Naive thymus-derived CD4-positive, alpha-beta T cell (primary cell): ENCODE measurements around the gene COPE. TPM values are rescaled to one million over a fixed set of nuclear protein-coding genes. Genes with fewer than 3 reads are reported as not detected.
A peak's percentile ranks its signal among the peaks of the same experiment; 100 is the strongest.

Experiments used
- ATAC-seq: fragments of 150-1000 bp; cut with Tn5 transposase; 2 replicates; pipeline ENCODE4 v1.10.0; 2021; ENCODE audit warnings: mild to moderate bottlenecking, moderate library complexity
- CTCF ChIA-PET: fragments of 350-600 bp; sonication (Branson Sonifier 250); formaldehyde crosslinking; loops from one replicate; lab custom pipeline; 2021; ENCODE audit warnings: antibody characterized with exemption; lab: Charles Lee
- POLR2A ChIA-PET: fragments of 350-600 bp; sonication (Branson Sonifier 250); formaldehyde crosslinking; loops from one replicate; lab custom pipeline; 2021; ENCODE audit warnings: antibody characterized with exemption, inconsistent platforms; lab: Charles Lee
- DNase-seq, 9 donors: peaks; one replicate each; pipeline versions ENCODE4 v3.0.0 to v3.0.0-alpha.2; 2020 to 2022; ENCODE audit warnings: mixed read lengths in 1 of 9
- H3K27ac ChIP-seq: one replicate; pipeline ENCODE4 v1.7.0; 2013; ENCODE audit warnings: mild to moderate bottlenecking, low read depth, low read length, moderate library complexity
- H3K27me3 ChIP-seq, 2 donors: one replicate each; pipeline ENCODE4 v1.7.0; 2013; ENCODE audit warnings: low read length in 2 of 2, mild to moderate bottlenecking in 2 of 2, moderate library complexity in 2 of 2; ENCODE audit not compliant: control insufficient read depth in 2 of 2, insufficient read depth in 2 of 2
- H3K36me3 ChIP-seq, 3 experiments: 1 replicate in 2 of 3; 2 replicates in 1 of 3; pipeline ENCODE4 v1.7.0; 2013; ENCODE audit warnings: low read length in 3 of 3, mild to moderate bottlenecking in 3 of 3, moderate library complexity in 1 of 3; ENCODE audit not compliant: insufficient read depth in 3 of 3, control insufficient read depth in 2 of 3
- H3K4me1 ChIP-seq, 2 donors: one replicate each; pipeline ENCODE4 v1.7.0; 2013; ENCODE audit warnings: low read length in 2 of 2, mild to moderate bottlenecking in 2 of 2, moderate library complexity in 1 of 2; ENCODE audit not compliant: control insufficient read depth in 2 of 2, insufficient read depth in 2 of 2
- H3K4me3 ChIP-seq: 2 replicates; pipeline ENCODE4 v1.7.0; 2013; ENCODE audit warnings: mild to moderate bottlenecking, low read length
- H3K9me3 ChIP-seq, 3 experiments: 1 replicate in 2 of 3; 2 replicates in 1 of 3; pipeline ENCODE4 v1.7.0; 2013; ENCODE audit warnings: low read length in 3 of 3; ENCODE audit not compliant: control insufficient read depth in 2 of 3
- H3K27ac Mint-ChIP-seq, 9 donors: one replicate each; pipeline ENCODE4 v1.8.0; 2020 to 2022; ENCODE audit warnings: mixed read lengths in 9 of 9, mild to moderate bottlenecking in 8 of 9, moderate library complexity in 5 of 9, inconsistent platforms in 2 of 9
- H3K27me3 Mint-ChIP-seq, 5 donors: one replicate each; pipeline ENCODE4 v1.8.0; 2021 to 2022; ENCODE audit warnings: mixed read lengths in 5 of 5, mild to moderate bottlenecking in 1 of 5
- H3K36me3 Mint-ChIP-seq, 5 donors: one replicate each; pipeline ENCODE4 v1.8.0; 2020 to 2022; ENCODE audit warnings: mixed read lengths in 5 of 5, mild to moderate bottlenecking in 3 of 5, inconsistent platforms in 1 of 5
- H3K4me1 Mint-ChIP-seq, 7 donors: one replicate each; pipeline ENCODE4 v1.8.0; 2020 to 2022; ENCODE audit warnings: mixed read lengths in 7 of 7, mild to moderate bottlenecking in 3 of 7, inconsistent platforms in 1 of 7
- H3K4me3 Mint-ChIP-seq, 10 donors: one replicate each; pipeline ENCODE4 v1.8.0; 2020 to 2022; ENCODE audit warnings: mild to moderate bottlenecking in 10 of 10, mixed read lengths in 10 of 10, moderate library complexity in 6 of 10, inconsistent platforms in 2 of 10
- H3K9me3 Mint-ChIP-seq, 11 donors: one replicate each; pipeline ENCODE4 v1.8.0; 2020 to 2022; ENCODE audit warnings: mixed read lengths in 11 of 11, mild to moderate bottlenecking in 4 of 11, inconsistent platforms in 1 of 11, moderate library complexity in 1 of 11
- intact Hi-C, 2 donors: fragments of 100-400 bp; cut with micrococcal nuclease; formaldehyde crosslinking; loops; one replicate each; pipeline ENCODE4 v1.15.1; 2023
- polyA plus RNA-seq, 2 donors: library from polyadenylated mRNA; unstranded; fragments of 300-500 nt; fragmentation: Illumina TruSeq; gene quantifications; one replicate each; pipeline ENCODE4 v1.2.3, GENCODE V29; 2021
- total RNA-seq, 6 experiments: library from RNA in 5 of 6; stranded (reverse) in 5 of 6; gene quantifications; 1 replicate in 5 of 6; 2 replicates in 1 of 6; pipeline ENCODE4 v1.2.3 and lab custom pipeline; 2021 to 2026

Gene COPE
- total and polyA plus RNA-seq, 7 experiments from 2014 or later, result 124 to 283 (median 182) TPM

DNA sequence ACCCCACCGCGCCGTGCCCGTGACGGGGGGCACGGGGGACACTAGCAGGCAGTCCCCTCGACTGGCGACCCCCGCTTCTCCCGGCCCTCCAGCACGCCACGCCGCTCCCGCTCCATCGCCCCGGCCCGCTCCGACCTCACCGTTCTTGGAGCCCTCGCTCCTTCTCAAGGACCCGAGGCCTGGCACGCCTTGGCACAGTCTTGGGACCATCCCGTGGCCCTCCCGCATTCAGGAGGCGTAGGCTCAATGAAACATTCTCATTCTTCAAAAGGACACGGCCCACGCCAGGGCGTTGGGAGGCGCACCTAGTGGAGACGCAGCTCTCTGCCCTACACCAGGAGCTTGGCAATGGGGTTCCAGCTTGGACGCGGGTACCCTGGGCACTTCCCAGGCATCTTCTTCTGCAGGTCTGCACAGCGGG lies 22.8 kb downstream of the COPE start:
- peaks cover 0 to 31% (median 0%) of the 10 kb centered on the region in 3 experiments for H3K36me3 ChIP-seq
- H3K36me3 Mint-ChIP-seq, result peaks cover 0 to 6% (median 3%) of the 10 kb centered on the region in 5 donors
- no peak overlapping the region for H3K27ac ChIP-seq
- peak overlapping the region; percentile 52 to 87 (median 70) for H3K4me3 Mint-ChIP-seq
- H3K27ac Mint-ChIP-seq, result peak overlapping the region in 2 of 9 donors; percentile 18 to 52
- peaks cover 12 to 40% (median 32%) of the 10 kb centered on the region in 5 donors for H3K27me3 Mint-ChIP-seq
- DNase-seq, result no peak
- POLR2A ChIA-PET, result no interaction called here
- CTCF ChIA-PET, result no interaction called here
- intact Hi-C loops, result no loop called here
- H3K4me1 Mint-ChIP-seq, result peaks cover 2 to 16% (median 11%) of the 10 kb centered on the region in 7 donors
- no peaks in the 10 kb centered on the region for H3K27me3 ChIP-seq
- no peaks in the 10 kb centered on the region for H3K4me1 ChIP-seq
- H3K9me3 Mint-ChIP-seq, result no peaks in the 10 kb centered on the region
- H3K4me3 ChIP-seq, result no peak overlapping the region
- H3K9me3 ChIP-seq, result no peaks in the 10 kb centered on the region
- ATAC-seq, result no peak

DNA sequence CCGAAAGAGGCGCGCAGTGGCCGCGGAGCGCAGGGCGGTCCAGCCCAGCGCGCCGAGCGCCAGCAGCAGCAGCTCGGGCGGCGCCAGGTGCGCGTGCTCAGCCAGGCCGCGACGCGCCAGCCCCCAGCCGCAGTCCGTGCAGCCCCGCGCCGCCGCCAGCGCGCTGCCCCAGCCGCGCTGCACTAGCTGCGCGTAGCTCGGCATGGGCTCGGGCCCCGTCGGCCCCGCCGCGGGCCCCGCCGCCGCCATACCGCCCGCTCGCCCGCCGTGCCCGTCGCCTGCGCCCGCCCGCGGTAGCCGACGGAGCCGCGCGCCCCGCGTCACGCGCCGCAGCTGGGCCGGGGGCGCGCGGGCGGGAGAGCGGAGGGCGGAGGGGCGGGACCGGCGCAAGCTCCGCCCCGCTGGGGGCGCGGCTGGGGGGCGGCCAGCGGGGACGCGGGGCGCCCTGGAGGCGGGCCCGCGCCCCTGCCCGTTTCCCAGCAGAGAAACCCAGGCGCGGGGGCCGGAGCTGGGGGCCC lies 23.3 kb downstream of the COPE start, which contains the start of gene CERS1:
Gene CERS1, minus strand, starts transcription at position 335 of the 518 bp plus-strand sequence. Its CDS starts 86 bp downstream, at position 249.
- no peaks in the 10 kb centered on the region for H3K9me3 Mint-ChIP-seq
- H3K27ac Mint-ChIP-seq, result peak within 1 kb of the TSS in 2 of 9 donors; percentile 18 to 52

DNA sequence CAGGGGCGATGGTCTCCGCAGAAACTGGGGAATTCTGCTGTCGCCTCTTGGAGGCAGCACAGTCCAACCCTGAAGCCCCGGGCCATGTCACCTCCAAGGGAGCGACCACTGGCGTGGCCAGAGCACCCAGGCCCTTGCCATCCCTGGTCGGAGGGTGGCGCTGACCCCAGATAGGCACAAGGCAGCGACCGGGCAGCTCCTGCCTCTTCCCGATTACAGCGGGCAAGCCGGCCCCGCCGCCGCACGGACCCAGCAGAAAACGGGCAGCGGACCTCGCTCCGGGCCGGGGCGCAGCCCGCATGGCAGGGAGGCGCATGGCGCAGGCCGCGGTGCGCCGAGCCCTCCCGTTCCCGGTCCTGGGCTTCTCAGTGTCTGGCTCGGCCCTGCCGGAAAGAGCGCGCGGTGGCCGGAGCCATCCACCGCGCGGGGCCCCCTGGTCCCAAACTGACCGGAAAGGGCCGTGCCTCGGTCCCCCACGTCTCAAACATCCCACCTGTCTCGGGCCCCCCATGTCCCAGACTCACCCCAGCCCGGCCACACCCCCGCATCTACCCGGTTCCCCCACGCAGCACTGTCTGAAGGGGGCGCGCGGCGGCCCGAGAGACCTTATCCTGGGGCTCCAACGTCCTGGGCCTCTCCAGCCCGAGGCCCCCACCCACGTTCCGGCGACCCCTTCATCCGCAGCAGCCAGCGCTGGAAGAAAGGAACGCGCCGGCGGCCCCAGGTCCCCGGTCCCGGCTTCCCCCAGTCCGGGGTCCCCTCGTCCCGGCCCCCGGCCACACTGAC lies 24.0 kb downstream of the COPE start:
- H3K9me3 Mint-ChIP-seq, result no peaks in the 10 kb centered on the region
- Histone ChIP-seq H3K27me3 (no peaks in the 10 kb centered on the region), H3K27ac (no peak overlapping the region), H3K9me3 (no peaks in the 10 kb centered on the region), H3K4me1 (no peaks in the 10 kb centered on the region), H3K36me3 (peaks cover 0 to 19% (median 0%) of the 10 kb centered on the region in 3 experiments), H3K4me3 (no peak overlapping the region)
- H3K27ac Mint-ChIP-seq, result no peak overlapping the region
- peak overlapping the region in 6 of 10 donors; percentile 17 to 50 (median 36) for H3K4me3 Mint-ChIP-seq
- ChIA-PET CTCF (no interaction called here), POLR2A (no interaction called here)
- DNase-seq (no peak), ATAC-seq (peak; percentile 31)
- H3K4me1 Mint-ChIP-seq, result peaks cover 2 to 16% (median 11%) of the 10 kb centered on the region in 7 donors
- peaks cover 0 to 4% (median 0%) of the 10 kb centered on the region in 5 donors for H3K36me3 Mint-ChIP-seq
- intact Hi-C loops, result no loop called here
- H3K27me3 Mint-ChIP-seq, result peaks cover 12 to 40% (median 32%) of the 10 kb centered on the region in 5 donors

More for the DNA sequence above, 23.3 kb downstream of the COPE start, which contains the start of gene CERS1:
- peaks cover 0 to 26% (median 0%) of the 10 kb centered on the region in 3 experiments for H3K36me3 ChIP-seq
- Mint-ChIP-seq H3K4me1 (peaks cover 2 to 16% (median 11%) of the 10 kb centered on the region in 7 donors), H3K36me3 (peaks cover 0 to 4% (median 1%) of the 10 kb centered on the region in 5 donors), H3K27me3 (peaks cover 12 to 40% (median 32%) of the 10 kb centered on the region in 5 donors), H3K4me3 (peak within 1 kb of the TSS; percentile 52 to 87 (median 70))
- no peak for ATAC-seq
- no peaks in the 10 kb centered on the region for H3K4me1 ChIP-seq
- POLR2A ChIA-PET, result no interaction called here
- intact Hi-C loops, result no loop called here
- no peaks in the 10 kb centered on the region for H3K9me3 ChIP-seq
- DNase-seq, result no peak
- H3K4me3 ChIP-seq, result no peak within 1 kb of the TSS
- H3K27me3 ChIP-seq, result no peaks in the 10 kb centered on the region
- CTCF ChIA-PET, result no interaction called here
- H3K27ac ChIP-seq, result no peak within 1 kb of the TSS

DNA sequence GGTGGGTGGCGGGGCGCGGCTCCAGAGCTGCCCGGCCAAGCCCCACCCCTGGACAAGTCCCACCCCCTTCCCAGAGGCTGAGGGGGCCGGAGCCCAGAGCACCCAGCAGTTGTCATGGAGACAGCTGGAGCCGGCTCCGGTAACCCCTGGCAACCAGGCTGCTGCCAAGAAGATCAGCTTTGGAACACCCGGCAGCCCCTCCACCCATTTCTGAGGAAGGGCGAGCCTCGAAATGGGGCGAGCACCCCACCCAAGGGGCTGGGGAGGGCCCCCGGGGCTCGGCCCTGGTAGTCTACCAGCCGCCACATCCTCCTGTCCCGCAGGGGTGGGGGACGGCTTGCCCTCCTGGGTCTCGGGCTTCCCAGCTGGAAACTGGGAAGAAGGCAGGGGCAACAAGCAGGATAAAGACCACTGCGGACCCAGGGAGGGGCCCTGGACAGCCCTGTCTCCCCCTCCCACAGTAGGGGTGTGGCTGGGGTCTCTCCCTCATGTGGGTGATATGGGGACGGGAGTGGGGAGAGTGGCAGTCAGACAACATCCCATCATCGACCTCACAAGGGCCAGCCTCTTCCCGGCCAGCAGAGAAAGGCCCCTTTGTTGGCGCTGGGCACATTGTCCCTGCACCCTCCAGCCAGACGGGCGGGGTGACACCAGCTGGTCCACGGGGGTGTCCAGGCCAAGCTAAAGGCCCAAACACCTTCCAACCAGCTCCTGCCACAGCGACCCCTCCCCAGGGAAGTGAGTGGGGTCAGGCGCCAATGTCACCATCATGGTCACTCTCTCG lies 24.7 kb downstream of the COPE start:
- Mint-ChIP-seq H3K36me3 (peaks cover 0 to 4% (median 0%) of the 10 kb centered on the region in 5 donors), H3K27me3 (peaks cover 12 to 40% (median 32%) of the 10 kb centered on the region in 5 donors), H3K4me1 (peaks cover 2 to 17% (median 11%) of the 10 kb centered on the region in 7 donors), H3K9me3 (no peaks in the 10 kb centered on the region), H3K27ac (no peak overlapping the region), H3K4me3 (peak overlapping the region in 3 of 10 donors; percentile 5 to 45 (median 17))
- intact Hi-C loops, result no loop called here
- CTCF ChIA-PET, result no interaction called here
- H3K4me3 ChIP-seq, result no peak overlapping the region
- no peaks in the 10 kb centered on the region for H3K9me3 ChIP-seq
- POLR2A ChIA-PET, result no interaction called here
- DNase-seq (no peak), ATAC-seq (no peak)
- H3K36me3 ChIP-seq, result peaks cover 0 to 11% (median 0%) of the 10 kb centered on the region in 3 experiments
- no peaks in the 10 kb centered on the region for H3K4me1 ChIP-seq
- no peaks in the 10 kb centered on the region for H3K27me3 ChIP-seq
- H3K27ac ChIP-seq, result no peak overlapping the region

DNA sequence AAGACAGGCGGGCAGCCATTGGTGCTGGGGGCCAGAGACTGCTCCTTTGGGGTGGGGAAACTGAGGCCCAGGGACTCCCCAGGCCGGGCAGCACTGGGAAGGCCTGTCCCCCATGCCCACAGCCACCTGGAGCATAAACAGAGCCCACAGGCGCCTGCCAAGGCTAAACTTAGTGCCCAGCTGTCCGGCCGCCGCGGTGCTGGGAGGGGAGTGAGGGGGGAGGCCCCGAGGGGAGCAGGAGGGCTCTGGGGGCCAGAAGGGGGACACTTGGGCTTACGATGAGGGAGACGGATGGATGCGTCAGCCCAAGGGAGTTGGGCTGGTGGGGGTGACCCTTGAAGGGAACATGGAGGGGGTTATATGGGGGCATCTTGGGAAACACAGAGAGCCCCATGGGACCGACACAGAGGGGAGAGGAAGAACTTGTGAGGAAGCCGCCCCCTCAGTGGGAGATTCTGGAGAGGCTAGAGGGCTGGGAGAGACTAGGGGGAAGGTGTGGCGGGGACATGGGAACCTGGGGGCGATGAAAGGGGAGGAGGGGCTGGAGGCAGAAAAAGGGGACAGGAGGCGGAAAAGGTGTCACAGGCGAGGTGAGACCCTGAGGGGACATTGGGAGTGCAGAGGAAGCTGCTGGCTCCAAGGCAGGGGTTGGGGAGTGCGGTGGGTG lies 25.5 kb downstream of the COPE start:
- Histone ChIP-seq H3K4me1 (no peaks in the 10 kb centered on the region), H3K36me3 (peaks cover 0 to 4% (median 0%) of the 10 kb centered on the region in 3 experiments), H3K4me3 (no peak overlapping the region), H3K27ac (no peak overlapping the region), H3K27me3 (no peaks in the 10 kb centered on the region), H3K9me3 (no peaks in the 10 kb centered on the region)
- peaks cover 12 to 40% (median 32%) of the 10 kb centered on the region in 5 donors for H3K27me3 Mint-ChIP-seq
- H3K36me3 Mint-ChIP-seq, result peaks cover 0 to 4% (median 0%) of the 10 kb centered on the region in 5 donors
- ATAC-seq (no peak), DNase-seq (no peak)
- intact Hi-C loops, result no loop called here
- ChIA-PET CTCF (no interaction called here), POLR2A (no interaction called here)
- peaks cover 2 to 17% (median 11%) of the 10 kb centered on the region in 7 donors for H3K4me1 Mint-ChIP-seq
- H3K27ac Mint-ChIP-seq, result no peak overlapping the region
- no peaks in the 10 kb centered on the region for H3K9me3 Mint-ChIP-seq
- peak overlapping the region in 1 of 10 donors; percentile 65 for H3K4me3 Mint-ChIP-seq
